Activated T-helper 9 cell treated with anti-CD3 and anti-CD28 coated beads, Interleukin-2, amount 50 U/mL, for 16 hours (primary cell): ENCODE measurements around the gene SEPTIN2.
"Not testable (repeated sequence)": the region's sequence is repeated elsewhere in the genome, so short reads cannot be mapped to it uniquely, and the experiment has no call there.

Source experiments
- DNase-seq: peaks from one replicate; pipeline ENCODE4 v3.0.0-alpha.2; 2020; ENCODE audit warnings: low read depth

SEPTIN2 gene

GRCh38 chr2:241314226-241315092 lies 1.3 kb upstream of the SEPTIN2 start:
- DNase-seq, result no peak

- DNase-seq, result peak; percentile 100
Measured at GRCh38 chr2:241315093-241315878, 439 bp upstream of the SEPTIN2 start, which contains the start of gene HDLBP. HDLBP (minus strand) TSS chr2:241315672; CDS start chr2:241266869, 48,803 bp downstream.

- DNase-seq, result no peak
Measured at GRCh38 chr2:241316825-241317224, 1.1 kb downstream of the SEPTIN2 start.

GRCh38 chr2:241317391-241317790 lies 1.7 kb downstream of the SEPTIN2 start:
- DNase-seq, result no peak

- not testable (repeated sequence) for DNase-seq
Measured at GRCh38 chr2:241318830-241319229, 3.1 kb downstream of the SEPTIN2 start.

- DNase-seq, result no peak
Measured at GRCh38 chr2:241320394-241320793, 4.7 kb downstream of the SEPTIN2 start.

- no peak for DNase-seq
Measured at GRCh38 chr2:241321033-241321432, 5.3 kb downstream of the SEPTIN2 start.

GRCh38 chr2:241321886-241322285 lies 6.2 kb downstream of the SEPTIN2 start:
- DNase-seq, result no peak

GRCh38 chr2:241323778-241324177 lies 8.1 kb downstream of the SEPTIN2 start:
- no peak for DNase-seq

GRCh38 chr2:241324775-241325174 lies 9.1 kb downstream of the SEPTIN2 start:
- DNase-seq, result no peak

- no peak for DNase-seq
Measured at GRCh38 chr2:241325257-241325656, 9.5 kb downstream of the SEPTIN2 start.

- no peak for DNase-seq
Measured at GRCh38 chr2:241329669-241330615, 14.2 kb downstream of the SEPTIN2 start.

- no peak for DNase-seq
Measured at GRCh38 chr2:241330616-241330981, 14.9 kb downstream of the SEPTIN2 start.

GRCh38 chr2:241334813-241335212 lies 19.1 kb downstream of the SEPTIN2 start:
- no peak for DNase-seq

GRCh38 chr2:241339839-241340630 lies 24.3 kb downstream of the SEPTIN2 start:
- DNase-seq, result no peak

GRCh38 chr2:241340631-241341163 lies 25.0 kb downstream of the SEPTIN2 start:
- DNase-seq, result no peak

GRCh38 chr2:241344925-241345651 lies 29.4 kb downstream of the SEPTIN2 start:
- no peak for DNase-seq

GRCh38 chr2:241349941-241350340 lies 34.2 kb downstream of the SEPTIN2 start:
- DNase-seq, result no peak

GRCh38 chr2:241350530-241350877 lies 34.8 kb downstream of the SEPTIN2 start:
- no peak for DNase-seq
